HG03439 (cell line): Measurements from ENCODE around the gene MALL.
"Not testable (repeated sequence)": the region's sequence is repeated elsewhere in the genome, so short reads cannot be mapped to it uniquely, and the experiment has no call there.

ENCODE experiments used
- ATAC-seq: cut with Tn5 transposase; IDR thresholded peaks from one replicate; pipeline ENCODE4 v1.9.1; 2021; ENCODE audit warnings: mild to moderate bottlenecking, moderate library complexity; ENCODE audit not compliant: unreplicated experiment

Gene MALL

GRCh38 chr2:110115291-110116032, at the start of gene MALL:
Gene MALL, minus strand, starts transcription at chr2:110115822. Its CDS starts 30 bp downstream, at chr2:110115792.
- no peak for ATAC-seq

DNA sequence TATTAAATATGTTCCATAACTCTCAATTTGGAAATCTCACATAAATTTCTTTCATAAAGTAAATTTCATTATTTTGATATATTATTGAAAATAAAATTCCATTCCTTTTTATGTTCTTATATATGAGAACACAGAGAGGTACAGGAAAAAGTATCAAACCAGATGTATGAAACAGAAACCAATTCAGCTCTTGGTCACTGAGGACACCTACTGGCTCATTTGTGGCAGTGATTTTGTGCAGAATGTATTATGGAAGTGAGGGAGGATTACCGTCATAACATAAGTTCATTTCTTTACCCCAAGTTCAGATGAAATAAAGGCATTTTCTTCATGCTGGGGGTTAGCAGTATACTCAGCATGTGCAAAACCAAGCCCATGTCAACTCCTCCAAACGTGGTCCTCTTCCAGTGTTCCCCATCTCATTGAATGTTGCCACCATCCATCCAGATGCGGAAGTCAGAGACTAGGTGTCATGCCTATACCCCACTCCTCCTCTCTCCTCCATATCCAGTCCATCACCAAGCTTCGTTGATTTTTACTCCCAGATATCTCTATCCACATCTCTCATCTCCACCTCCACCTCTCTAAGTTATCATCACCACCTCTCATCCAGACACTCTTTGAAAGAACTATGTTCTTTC, 41.7 kb upstream of the MALL start:
- ATAC-seq = no peak

DNA sequence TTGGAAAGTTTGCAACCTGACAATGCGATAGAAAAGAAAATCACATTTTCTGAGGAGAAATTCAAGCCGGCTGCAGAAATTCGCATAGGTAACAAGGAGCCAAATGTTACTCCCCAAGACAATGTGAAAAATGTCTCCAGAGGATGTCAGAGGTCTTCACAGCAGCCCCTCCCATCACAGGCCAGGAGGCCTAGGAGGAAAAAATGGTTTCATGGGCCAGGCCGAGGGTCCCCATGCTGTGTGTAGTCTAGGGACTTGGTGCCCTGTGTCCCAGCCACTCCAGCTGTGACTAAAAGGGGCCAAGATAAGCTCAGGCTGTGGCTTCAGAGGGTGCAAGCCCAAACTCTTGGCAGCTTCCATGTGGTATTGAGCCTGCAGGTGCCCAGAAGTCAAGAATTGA, 39.2 kb upstream of the MALL start:
- not testable (repeated sequence) for ATAC-seq

- not testable (repeated sequence) for ATAC-seq
Observed at GRCh38 chr2:110154188-110154587, 38.6 kb upstream of the MALL start.

- ATAC-seq = no peak
Observed at GRCh38 chr2:110153416-110153815, 37.8 kb upstream of the MALL start.

DNA sequence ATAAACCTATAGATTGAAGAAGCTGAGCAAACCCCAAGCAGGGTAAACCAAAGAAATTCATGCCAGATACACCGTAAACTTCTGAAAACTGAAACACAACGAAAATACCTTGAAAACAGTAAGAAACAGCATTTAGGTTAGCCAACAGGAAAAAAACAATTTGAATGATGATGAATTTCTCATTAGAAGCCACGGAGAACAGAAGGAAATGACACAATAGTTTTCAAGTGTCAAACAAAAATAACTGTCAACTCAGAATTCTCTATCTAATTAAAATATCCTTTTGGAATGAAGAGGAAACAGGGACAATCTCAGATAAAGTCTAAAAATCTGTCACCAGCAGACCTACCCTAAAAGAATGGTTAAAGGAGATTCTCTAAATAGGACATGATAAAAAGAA, 37.3 kb upstream of the MALL start:
- no peak for ATAC-seq

- no peak for ATAC-seq
Observed at GRCh38 chr2:110149330-110150220, 34.0 kb upstream of the MALL start.

GRCh38 chr2:110146945-110147332, 31.3 kb upstream of the MALL start:
- ATAC-seq = no peak

GRCh38 chr2:110146183-110146944, 30.7 kb upstream of the MALL start:
- ATAC-seq = no peak

DNA sequence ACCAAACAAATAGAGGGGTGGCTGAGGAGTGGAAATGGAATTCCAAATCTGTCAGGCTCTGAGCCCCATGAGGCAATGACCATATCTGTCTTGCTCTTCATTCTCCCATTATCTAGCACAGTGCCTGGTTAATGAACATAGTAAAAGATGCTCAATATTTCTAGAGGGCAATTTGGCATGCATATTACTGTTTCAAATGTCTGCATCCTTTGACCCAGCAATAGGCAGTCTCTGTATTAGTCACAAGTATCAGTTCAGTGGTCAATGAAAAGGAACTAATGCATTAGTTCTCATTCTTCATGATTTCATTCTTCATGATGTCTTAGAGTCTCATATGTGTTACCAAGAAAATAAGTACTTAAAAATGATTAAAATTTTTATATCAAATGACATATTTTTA, 28.4 kb upstream of the MALL start:
- ATAC-seq = no peak

GRCh38 chr2:110140401-110140800, 24.8 kb upstream of the MALL start:
- no peak for ATAC-seq

GRCh38 chr2:110134025-110134424, 18.4 kb upstream of the MALL start:
- ATAC-seq = no peak

- no peak for ATAC-seq
Observed at GRCh38 chr2:110131166-110131565, 15.5 kb upstream of the MALL start.

DNA sequence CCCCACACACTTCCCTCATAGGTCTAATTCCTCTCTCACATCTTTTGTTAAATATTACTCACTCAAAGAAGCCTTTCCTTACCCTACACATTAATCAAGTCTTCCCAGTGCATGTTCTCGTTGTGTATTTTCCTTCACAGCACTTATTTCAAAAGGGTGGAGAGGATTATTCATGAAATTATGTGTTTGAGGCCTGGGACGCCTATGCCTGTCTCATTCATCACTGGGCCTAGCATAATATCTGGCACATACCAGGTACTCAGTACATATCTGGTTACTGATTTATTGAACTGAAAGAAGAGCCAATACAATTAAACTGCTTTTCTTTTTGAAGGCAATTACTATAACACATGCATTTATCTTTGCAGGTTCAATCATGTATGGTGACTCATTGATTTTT, 15.1 kb upstream of the MALL start:
- no peak for ATAC-seq

DNA sequence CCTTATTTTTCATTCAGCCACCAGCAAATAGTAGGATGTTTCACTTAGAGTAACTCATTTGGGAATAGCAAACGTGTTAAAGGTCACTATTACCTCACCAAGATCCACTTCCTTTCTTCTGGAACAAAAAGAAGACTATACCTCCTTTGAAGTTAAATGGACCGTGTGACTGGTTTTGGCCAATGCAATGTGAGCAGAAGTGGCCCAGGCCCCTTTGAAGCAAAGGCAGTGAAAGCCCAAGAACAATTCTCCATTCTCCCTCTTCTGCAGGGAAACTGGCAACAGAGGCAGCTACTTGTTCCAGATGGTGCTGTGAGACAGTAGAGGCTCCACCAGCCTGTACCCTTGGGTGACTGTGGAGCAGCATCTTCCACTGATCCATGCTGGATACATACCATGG, 11.3 kb upstream of the MALL start:
- ATAC-seq = no peak

- no peak for ATAC-seq
Observed at GRCh38 chr2:110126086-110126773, 10.6 kb upstream of the MALL start.

GRCh38 chr2:110124939-110125691, 9.5 kb upstream of the MALL start:
- no peak for ATAC-seq

DNA sequence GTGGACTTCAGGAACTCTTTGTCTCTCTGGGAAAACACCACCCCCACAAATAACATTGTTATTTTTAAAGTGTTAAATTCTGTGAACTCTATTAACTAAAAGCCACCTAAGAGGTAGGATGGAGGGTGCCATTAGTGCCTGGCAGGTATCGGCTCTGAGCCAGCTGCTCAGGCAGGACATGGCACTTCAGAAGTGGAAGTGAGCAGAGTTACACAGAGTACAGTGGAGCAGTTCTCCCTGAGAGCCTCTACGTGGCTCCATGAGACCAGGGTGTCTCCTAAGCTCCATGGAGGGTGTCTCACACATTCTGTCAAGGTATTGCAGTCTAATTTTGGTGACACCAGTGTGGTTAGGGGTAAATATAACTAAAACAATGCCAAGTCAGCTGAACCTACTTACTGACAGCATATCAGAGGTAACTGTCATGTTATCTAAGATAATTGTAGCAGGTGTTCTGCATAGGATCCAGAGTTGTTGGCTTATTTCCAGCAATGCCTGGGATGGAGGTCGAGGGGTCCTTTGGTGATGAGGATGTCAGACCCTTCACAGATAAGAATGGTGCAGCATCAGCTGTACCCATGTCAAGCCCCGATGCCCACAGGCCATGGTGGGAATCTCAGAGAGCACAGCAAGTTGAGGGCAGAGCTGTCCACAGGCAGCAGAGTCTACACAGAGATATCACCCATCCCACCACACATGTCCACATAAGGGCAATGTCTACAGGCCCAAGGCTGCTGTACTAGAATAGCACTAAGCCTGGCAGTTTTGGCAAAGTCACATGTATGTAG, 8.6 kb upstream of the MALL start:
- no peak for ATAC-seq

DNA sequence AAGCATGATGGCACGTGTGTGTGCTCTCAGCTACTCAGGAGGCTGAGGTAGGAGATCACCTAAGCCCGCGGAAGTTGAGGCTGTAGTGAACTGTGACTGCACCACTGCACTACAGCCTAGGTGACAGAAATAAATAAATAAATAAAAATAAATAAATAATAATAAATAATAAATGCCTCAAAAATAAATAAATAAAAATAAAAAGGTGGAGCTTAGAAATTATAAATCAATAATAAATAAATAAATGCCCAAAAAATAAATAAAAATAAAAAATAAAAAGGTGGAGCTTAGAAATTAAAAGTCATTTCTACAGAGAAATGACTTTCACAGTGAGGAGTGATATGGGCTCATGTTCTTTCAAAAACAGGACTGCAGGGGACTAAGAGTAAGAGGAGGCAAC, 6.0 kb upstream of the MALL start:
- ATAC-seq = no peak
